ENCODE measurements around the gene LRRC8D.

The LRRC8D gene

GRCh38 chr1:89939059-89939570 lies 118.3 kb downstream of the LRRC8D start:
- no peaks in the 10 kb centered on the region for H3K4me1 Mint-ChIP-seq (ENCODE audit: low read depth)
- H3K9me3 Mint-ChIP-seq = no peaks in the 10 kb centered on the region
- H3K27me3 Mint-ChIP-seq (ENCODE audit: low read depth) = no peaks in the 10 kb centered on the region
- peaks cover 17% of the 10 kb centered on the region for H3K36me3 Mint-ChIP-seq (ENCODE audit: low read depth)
- H3K4me3 Mint-ChIP-seq = no peak overlapping the region
- no peak overlapping the region for H3K27ac Mint-ChIP-seq
- DNase-seq (ENCODE audit: low spot score) = no peak

DNA sequence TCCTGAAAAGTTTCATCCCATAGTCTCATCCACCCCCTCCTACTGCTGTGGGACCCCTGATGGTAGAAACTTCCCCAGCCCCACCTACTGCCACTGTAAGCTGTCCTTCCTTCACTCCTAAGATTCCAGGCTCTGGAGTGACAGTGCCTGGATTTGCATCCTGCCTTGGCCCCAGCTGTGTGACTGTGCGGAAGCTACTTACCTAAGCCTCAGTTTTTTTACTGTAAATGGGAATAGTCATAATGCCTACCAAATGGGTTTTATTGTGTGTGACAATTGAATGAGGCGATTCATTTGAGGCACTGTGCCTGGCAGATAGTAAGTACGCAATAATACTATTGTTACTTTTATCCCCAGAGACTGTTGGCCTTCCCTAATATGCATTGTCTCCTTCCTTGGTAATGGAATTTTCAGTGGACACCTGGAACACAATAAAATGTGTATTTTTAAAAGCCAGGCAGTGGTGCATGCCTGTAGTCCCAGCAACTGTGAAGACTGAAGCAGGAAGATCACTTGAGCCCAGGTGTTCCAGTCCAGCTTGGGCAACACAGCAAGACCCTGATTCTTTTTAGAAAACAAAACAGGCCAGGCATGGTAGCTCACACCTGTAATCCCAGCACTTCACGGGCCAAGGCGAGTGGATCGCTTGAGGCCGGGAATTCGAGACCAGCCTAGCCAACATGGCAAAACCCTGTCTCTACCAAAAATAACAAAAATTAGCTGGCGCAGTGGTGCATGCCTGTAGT lies 119.0 kb downstream of the LRRC8D start:
- H3K27me3 Mint-ChIP-seq (ENCODE audit: low read depth) = no peaks in the 10 kb centered on the region
- DNase-seq (ENCODE audit: low spot score) = no peak
- no peak overlapping the region for H3K27ac Mint-ChIP-seq
- H3K4me3 Mint-ChIP-seq = no peak overlapping the region
- no peaks in the 10 kb centered on the region for H3K9me3 Mint-ChIP-seq
- H3K36me3 Mint-ChIP-seq (ENCODE audit: low read depth) = peaks cover 11% of the 10 kb centered on the region
- no peaks in the 10 kb centered on the region for H3K4me1 Mint-ChIP-seq (ENCODE audit: low read depth)

GRCh38 chr1:89941110-89941766 lies 120.4 kb downstream of the LRRC8D start:
- Mint-ChIP-seq H3K27me3 (ENCODE audit: low read depth) (no peaks in the 10 kb centered on the region), H3K27ac (no peak overlapping the region), H3K36me3 (ENCODE audit: low read depth) (peaks cover 4% of the 10 kb centered on the region)

DNA sequence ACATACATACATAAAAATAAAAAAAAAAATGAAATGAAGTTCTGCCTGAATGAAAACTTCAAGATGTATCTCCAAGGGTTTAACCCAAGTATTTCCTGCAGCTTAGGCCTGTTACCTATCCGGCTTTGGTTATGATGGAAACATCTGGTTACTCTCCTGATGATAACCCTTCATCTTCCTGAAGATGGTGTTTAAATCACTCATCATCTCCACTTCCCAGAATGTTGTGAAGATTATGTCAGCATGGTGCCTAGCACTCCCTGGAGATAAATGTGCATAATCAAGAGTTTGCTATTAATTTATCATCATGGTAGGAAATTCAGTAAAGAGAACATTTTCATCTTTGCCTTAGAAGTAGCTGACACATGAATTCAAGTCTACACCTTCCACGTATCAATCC lies 121.2 kb downstream of the LRRC8D start:
- Mint-ChIP-seq H3K4me1 (ENCODE audit: low read depth) (peaks cover 4% of the 10 kb centered on the region), H3K36me3 (ENCODE audit: low read depth) (peaks cover 4% of the 10 kb centered on the region), H3K9me3 (no peaks in the 10 kb centered on the region), H3K27me3 (ENCODE audit: low read depth) (no peaks in the 10 kb centered on the region), H3K4me3 (no peak overlapping the region), H3K27ac (no peak overlapping the region)
- DNase-seq (ENCODE audit: low spot score) = no peak

More at GRCh38 chr1:89941110-89941766, 120.4 kb downstream of the LRRC8D start:
- Mint-ChIP-seq H3K4me1 (ENCODE audit: low read depth) (peaks cover 3% of the 10 kb centered on the region), H3K4me3 (no peak overlapping the region), H3K9me3 (no peaks in the 10 kb centered on the region)
- DNase-seq (ENCODE audit: low spot score) = no peak

GRCh38 chr1:89942825-89943658 lies 122.2 kb downstream of the LRRC8D start:
- no peaks in the 10 kb centered on the region for H3K9me3 Mint-ChIP-seq
- no peaks in the 10 kb centered on the region for H3K27me3 Mint-ChIP-seq (ENCODE audit: low read depth)
- DNase-seq (ENCODE audit: low spot score) = no peak
- H3K36me3 Mint-ChIP-seq (ENCODE audit: low read depth) = peaks cover 4% of the 10 kb centered on the region
- no peak overlapping the region for H3K27ac Mint-ChIP-seq
- H3K4me1 Mint-ChIP-seq (ENCODE audit: low read depth) = peaks cover 4% of the 10 kb centered on the region
- H3K4me3 Mint-ChIP-seq = no peak overlapping the region

- Mint-ChIP-seq H3K4me1 (ENCODE audit: low read depth) (peaks cover 4% of the 10 kb centered on the region), H3K27ac (no peak overlapping the region)
These were observed 123.3 kb downstream of the LRRC8D start for GRCh38 chr1:89943846-89944781.

GRCh38 chr1:89945852-89946476 lies 125.1 kb downstream of the LRRC8D start:
- Mint-ChIP-seq H3K27me3 (ENCODE audit: low read depth) (no peaks in the 10 kb centered on the region), H3K4me1 (ENCODE audit: low read depth) (peaks cover 4% of the 10 kb centered on the region), H3K36me3 (ENCODE audit: low read depth) (no peaks in the 10 kb centered on the region), H3K27ac (no peak overlapping the region), H3K9me3 (no peaks in the 10 kb centered on the region), H3K4me3 (no peak overlapping the region)
- no peak for DNase-seq (ENCODE audit: low spot score)

More at GRCh38 chr1:89943846-89944781, 123.3 kb downstream of the LRRC8D start:
- no peak for DNase-seq (ENCODE audit: low spot score)
- H3K4me3 Mint-ChIP-seq = no peak overlapping the region
- H3K27me3 Mint-ChIP-seq (ENCODE audit: low read depth) = no peaks in the 10 kb centered on the region
- no peaks in the 10 kb centered on the region for H3K9me3 Mint-ChIP-seq
- H3K36me3 Mint-ChIP-seq (ENCODE audit: low read depth) = peaks cover 4% of the 10 kb centered on the region

- Mint-ChIP-seq H3K4me1 (ENCODE audit: low read depth) (peaks cover 4% of the 10 kb centered on the region), H3K4me3 (no peak overlapping the region), H3K9me3 (no peaks in the 10 kb centered on the region), H3K36me3 (ENCODE audit: low read depth) (no peaks in the 10 kb centered on the region), H3K27me3 (ENCODE audit: low read depth) (no peaks in the 10 kb centered on the region), H3K27ac (no peak overlapping the region)
- DNase-seq (ENCODE audit: low spot score) = no peak
These were observed 125.7 kb downstream of the LRRC8D start for GRCh38 chr1:89946532-89946931.

- Mint-ChIP-seq H3K27me3 (ENCODE audit: low read depth) (no peaks in the 10 kb centered on the region), H3K4me1 (ENCODE audit: low read depth) (peaks cover 16% of the 10 kb centered on the region), H3K4me3 (no peak overlapping the region), H3K36me3 (ENCODE audit: low read depth) (no peaks in the 10 kb centered on the region), H3K9me3 (no peaks in the 10 kb centered on the region), H3K27ac (no peak overlapping the region)
- no peak for DNase-seq (ENCODE audit: low spot score)
These were observed 128.0 kb downstream of the LRRC8D start for GRCh38 chr1:89948722-89949345.

DNA sequence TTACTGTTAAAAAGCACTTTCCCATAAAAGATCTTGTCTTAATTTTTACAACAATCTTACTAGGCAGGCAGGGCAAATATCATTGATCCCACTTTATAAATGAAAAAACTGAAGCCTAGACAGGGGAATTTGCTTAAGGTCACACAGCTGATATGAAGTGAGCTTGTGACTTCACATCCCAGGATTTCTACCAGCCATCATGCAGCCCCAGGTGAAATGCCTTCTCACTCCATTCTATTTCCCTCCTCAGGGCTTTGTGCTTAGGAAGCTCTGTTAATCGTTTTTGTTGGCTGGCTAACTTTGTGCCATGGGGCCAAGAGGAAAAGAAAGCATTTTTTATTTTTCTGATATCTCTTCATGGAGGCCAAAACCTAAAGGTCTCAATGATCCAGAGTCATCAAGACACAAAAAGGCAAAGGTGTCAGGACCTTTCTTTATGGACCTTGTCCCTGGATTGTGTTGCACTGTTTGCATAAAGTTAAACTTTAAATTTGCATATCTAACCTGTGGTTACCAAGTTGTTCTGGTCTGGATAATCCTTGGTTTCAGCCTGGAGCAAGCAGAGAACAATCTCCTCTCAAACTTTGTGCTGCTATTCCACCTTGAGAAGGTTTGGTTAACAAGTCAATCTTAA lies 129.3 kb downstream of the LRRC8D start:
- H3K27me3 Mint-ChIP-seq (ENCODE audit: low read depth) = no peaks in the 10 kb centered on the region
- no peak for DNase-seq (ENCODE audit: low spot score)
- H3K4me1 Mint-ChIP-seq (ENCODE audit: low read depth) = peaks cover 21% of the 10 kb centered on the region
- no peak overlapping the region for H3K27ac Mint-ChIP-seq
- no peaks in the 10 kb centered on the region for H3K9me3 Mint-ChIP-seq
- no peaks in the 10 kb centered on the region for H3K36me3 Mint-ChIP-seq (ENCODE audit: low read depth)
- H3K4me3 Mint-ChIP-seq = no peak overlapping the region

DNA sequence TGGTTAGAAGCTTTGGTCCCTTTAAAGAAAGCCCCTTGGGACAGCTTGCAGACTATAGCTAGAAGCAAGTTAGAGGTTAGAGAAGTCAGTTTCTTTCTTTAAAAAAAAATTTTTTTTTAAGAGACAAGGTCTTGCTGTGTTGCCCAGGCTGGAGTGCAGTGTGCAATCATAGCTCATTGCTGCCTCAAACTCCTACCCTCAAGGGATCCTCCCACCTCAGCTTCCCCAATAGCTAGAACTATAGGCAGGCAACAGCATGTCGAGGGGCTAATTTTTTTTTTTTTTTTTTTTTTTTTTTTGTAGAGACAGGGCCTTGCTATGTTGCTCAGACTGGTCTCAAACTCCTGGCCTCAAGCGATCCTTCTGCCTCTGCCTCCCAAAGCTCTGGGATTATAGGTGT lies 129.9 kb downstream of the LRRC8D start:
- H3K4me3 Mint-ChIP-seq = no peak overlapping the region
- no peak overlapping the region for H3K27ac Mint-ChIP-seq

More for the DNA sequence above, 129.9 kb downstream of the LRRC8D start:
- no peaks in the 10 kb centered on the region for H3K36me3 Mint-ChIP-seq (ENCODE audit: low read depth)
- H3K27me3 Mint-ChIP-seq (ENCODE audit: low read depth) = no peaks in the 10 kb centered on the region
- H3K4me1 Mint-ChIP-seq (ENCODE audit: low read depth) = peaks cover 23% of the 10 kb centered on the region
- H3K9me3 Mint-ChIP-seq = no peaks in the 10 kb centered on the region
- no peak for DNase-seq (ENCODE audit: low spot score)

Data from T-helper 2 cell treated with Interferon-gamma antibody and Interleukin-4, amounts not matched to agents 5 μg/mL and 100 μg/mL, for 36 hours (primary cell).